WERI-Rb-1 (cell line): Measurements from ENCODE around the gene NMRK2.
A peak's percentile ranks its signal among the peaks of the same experiment; 100 is the strongest.
"Not testable (repeated sequence)": the region's sequence is repeated elsewhere in the genome, so short reads cannot be mapped to it uniquely, and the experiment has no call there.

Experiments
- DNase-seq: peaks from one replicate; pipeline ENCODE4 v3.0.0-alpha.2; 2020
- H3K27ac ChIP-seq: fragments of 250-450 bp; sonication (Bioruptor Pico); 2 replicates; pipeline ENCODE4 v1.5.1; 2020; ENCODE audit warnings: mild to moderate bottlenecking, moderate library complexity
- H3K27me3 ChIP-seq: fragments of 250-450 bp; sonication (Bioruptor Pico); 2 replicates; pipeline ENCODE4 v1.5.1; 2021; ENCODE audit warnings: mild to moderate bottlenecking, low read depth, moderate library complexity; ENCODE audit not compliant: insufficient read depth, severe bottlenecking
- H3K36me3 ChIP-seq: fragments of 250-450 bp; sonication (Bioruptor Pico); 2 replicates; pipeline ENCODE4 v1.5.1; 2020; ENCODE audit warnings: mild to moderate bottlenecking, moderate library complexity
- H3K4me3 ChIP-seq: 2 replicates; pipeline ENCODE4 v1.5.1; 2011; ENCODE audit warnings: low read depth, mild to moderate bottlenecking, control low read depth, low read length
- H3K9me3 ChIP-seq: fragments of 250-450 bp; sonication (Bioruptor Pico); 2 replicates; pipeline ENCODE4 v1.5.1; 2021; ENCODE audit warnings: mild to moderate bottlenecking, moderate library complexity; ENCODE audit not compliant: severe bottlenecking
- TF ChIP-seq, protein P1 (sequence below): IDR thresholded peaks from 2 replicates; pipeline ENCODE4 v1.5.1; 2011; ENCODE audit warnings: low read depth, mild to moderate bottlenecking, control low read depth, inconsistent platforms, low read length

Gene NMRK2, protein sequence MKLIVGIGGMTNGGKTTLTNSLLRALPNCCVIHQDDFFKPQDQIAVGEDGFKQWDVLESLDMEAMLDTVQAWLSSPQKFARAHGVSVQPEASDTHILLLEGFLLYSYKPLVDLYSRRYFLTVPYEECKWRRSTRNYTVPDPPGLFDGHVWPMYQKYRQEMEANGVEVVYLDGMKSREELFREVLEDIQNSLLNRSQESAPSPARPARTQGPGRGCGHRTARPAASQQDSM

DNA sequence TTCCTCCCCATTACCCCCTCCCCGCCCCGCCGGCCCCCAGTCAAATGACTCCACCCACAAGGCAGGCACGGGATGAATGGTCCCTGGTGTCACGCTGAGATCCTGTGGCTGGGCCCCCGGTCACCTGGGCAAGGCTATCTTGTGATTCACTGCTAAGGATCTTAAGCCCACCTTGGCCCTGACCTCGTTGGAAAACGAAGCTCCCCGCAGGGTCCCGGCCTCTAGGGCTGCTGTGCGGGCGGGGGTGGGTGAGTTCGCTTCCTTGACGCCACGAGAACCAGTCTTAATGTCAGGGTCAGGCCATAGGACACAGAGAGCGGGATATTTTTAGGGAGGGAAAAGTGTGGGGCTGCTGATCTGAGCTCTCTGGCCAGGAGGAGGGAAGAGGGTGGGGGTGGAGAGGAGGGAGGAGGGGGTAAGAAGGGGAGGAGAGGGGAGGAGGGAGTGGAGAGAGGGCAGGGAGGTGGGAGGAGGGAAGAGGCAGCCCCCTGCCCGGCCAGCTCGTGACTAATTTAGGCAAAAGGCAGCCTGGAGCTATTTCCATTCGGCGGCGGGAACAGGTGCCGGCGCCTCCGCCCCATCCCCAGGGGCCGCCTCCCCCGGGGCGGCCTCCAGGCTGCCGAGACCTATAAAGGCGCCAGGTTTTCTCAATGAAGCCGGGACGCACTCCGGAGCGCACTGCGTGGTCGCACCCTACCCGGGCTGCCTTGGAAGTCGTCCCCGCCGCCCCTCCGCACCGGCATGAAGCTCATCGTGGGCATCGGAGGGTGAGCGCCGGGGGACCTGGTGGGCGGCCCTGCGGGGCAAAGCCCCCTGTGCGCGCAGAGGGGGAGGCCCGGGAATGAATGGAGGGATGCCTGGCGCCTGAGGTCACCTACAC, at the start of gene NMRK2:
Gene NMRK2 (plus strand): TSS at position 139 of the 880 bp plus-strand sequence. CDS start 603 bp downstream, at position 742.
- H3K27me3 ChIP-seq, result no peaks in the 10 kb centered on the region
- no peak within 1 kb of the TSS for H3K27ac ChIP-seq
- no peaks in the 10 kb centered on the region for H3K9me3 ChIP-seq
- H3K36me3 ChIP-seq, result no peaks in the 10 kb centered on the region
- peak; percentile 44 for DNase-seq
- no peak within 1 kb of the TSS for H3K4me3 ChIP-seq
- TF ChIP-seq, protein P1, sequence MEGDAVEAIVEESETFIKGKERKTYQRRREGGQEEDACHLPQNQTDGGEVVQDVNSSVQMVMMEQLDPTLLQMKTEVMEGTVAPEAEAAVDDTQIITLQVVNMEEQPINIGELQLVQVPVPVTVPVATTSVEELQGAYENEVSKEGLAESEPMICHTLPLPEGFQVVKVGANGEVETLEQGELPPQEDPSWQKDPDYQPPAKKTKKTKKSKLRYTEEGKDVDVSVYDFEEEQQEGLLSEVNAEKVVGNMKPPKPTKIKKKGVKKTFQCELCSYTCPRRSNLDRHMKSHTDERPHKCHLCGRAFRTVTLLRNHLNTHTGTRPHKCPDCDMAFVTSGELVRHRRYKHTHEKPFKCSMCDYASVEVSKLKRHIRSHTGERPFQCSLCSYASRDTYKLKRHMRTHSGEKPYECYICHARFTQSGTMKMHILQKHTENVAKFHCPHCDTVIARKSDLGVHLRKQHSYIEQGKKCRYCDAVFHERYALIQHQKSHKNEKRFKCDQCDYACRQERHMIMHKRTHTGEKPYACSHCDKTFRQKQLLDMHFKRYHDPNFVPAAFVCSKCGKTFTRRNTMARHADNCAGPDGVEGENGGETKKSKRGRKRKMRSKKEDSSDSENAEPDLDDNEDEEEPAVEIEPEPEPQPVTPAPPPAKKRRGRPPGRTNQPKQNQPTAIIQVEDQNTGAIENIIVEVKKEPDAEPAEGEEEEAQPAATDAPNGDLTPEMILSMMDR, result no peak

DNA sequence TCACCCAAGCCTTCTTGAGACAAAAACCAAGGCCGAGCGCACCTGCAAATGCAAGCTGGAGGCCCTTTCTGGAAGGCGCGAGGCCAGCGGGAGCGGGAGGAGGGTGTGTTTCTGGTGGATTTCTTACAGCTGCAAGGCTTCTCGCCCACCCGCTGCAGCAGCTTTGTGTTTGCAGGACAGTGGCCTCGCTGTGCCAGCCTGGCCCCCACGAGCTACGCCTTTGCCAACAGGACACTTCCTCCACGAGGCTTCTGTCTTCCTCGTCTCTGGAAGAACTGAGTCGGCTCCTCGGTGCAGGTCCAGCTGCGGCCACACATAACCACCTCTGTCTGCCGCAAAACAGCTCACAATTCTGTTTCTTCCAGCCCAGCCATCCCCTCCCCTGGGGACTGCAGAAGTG, 42.3 kb upstream of the NMRK2 start:
- no peak for DNase-seq
- H3K27ac ChIP-seq, result no peak overlapping the region
- H3K9me3 ChIP-seq, result no peaks in the 10 kb centered on the region
- TF ChIP-seq, protein P1, result no peak
- H3K27me3 ChIP-seq, result no peaks in the 10 kb centered on the region
- peaks cover 63% of the 10 kb centered on the region for H3K36me3 ChIP-seq
- H3K4me3 ChIP-seq, result no peak overlapping the region

DNA sequence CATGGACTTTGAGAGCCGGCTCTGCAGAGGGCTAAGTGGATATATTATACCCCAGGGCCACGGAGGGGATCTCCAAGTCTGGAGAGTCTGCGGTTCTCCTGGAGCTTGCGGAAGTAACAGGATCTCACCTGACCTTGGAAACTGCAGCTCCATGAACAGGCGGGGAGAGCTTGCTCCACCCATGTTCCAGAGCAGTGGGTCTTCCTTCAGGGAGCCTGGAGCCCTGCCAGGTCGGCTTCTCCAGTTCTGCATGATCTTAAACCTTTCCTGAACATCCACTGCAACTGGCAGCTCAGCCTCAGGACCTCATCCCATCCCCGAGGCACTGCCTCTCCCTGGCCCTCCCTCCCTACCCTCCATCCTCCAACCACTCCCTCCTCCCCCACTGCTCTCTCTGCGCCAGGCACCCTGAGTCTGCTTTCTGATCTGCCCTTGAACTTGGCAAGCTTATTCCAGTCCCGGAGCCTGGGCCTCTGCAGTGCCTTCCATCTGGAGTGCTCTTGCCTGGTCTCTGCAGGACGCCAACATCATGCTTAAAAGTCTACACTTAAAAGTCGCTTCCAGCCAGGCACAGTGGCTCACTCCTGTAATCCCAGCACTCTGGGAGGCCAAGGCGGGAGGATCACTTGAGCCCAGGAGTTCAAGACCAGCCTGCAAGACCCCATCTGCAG, 39.2 kb upstream of the NMRK2 start:
- TF ChIP-seq, protein P1, result no peak
- peaks cover 5% of the 10 kb centered on the region for H3K9me3 ChIP-seq
- no peak overlapping the region for H3K4me3 ChIP-seq
- H3K27me3 ChIP-seq, result no peaks in the 10 kb centered on the region
- DNase-seq, result no peak
- H3K36me3 ChIP-seq, result peaks cover 64% of the 10 kb centered on the region
- H3K27ac ChIP-seq, result no peak overlapping the region

DNA sequence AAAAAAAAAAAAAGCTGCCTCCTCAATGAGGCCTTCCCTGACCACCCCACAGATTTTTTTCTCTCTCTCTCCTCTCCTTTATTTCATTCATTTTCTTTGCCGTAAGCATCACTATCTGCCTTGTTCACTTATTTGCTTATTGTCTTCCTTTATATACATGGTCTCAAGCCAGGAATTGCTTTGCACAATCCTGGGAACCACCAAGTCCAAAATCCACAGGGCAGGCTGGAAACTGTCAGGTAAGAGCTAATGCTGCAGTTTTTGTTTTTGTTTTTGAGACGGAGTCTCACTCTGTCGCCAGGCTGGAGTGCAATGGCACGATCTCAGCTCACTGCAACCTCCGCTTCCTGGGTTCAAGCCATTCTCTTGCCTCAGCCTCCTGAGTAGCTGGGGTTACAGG, 37.9 kb upstream of the NMRK2 start:
- not testable (repeated sequence) for H3K27me3 ChIP-seq, H3K27ac ChIP-seq, H3K9me3 ChIP-seq, H3K4me3 ChIP-seq, DNase-seq
- peaks cover 58% of the 10 kb centered on the region for H3K36me3 ChIP-seq

DNA sequence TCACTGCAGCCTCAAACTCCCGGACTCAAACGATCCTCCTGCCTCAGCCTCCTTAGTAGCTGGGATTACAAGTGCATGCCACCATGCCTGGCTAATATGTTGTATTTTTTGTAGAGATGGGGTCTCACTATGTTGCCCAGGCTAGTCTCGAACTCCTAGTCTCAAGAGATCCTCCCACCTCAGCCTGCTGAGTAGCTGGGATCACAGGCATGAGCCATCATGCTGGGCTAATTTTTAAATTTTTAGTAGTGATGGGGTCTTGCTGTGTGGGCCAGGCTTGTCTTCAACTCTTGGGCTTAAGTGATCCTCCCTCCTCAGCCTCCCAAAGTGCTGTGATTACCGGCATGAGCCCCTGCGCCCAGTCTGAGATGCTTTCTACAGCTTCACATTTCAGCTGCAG, 37.1 kb upstream of the NMRK2 start:
- TF ChIP-seq, protein P1, result no peak

DNA sequence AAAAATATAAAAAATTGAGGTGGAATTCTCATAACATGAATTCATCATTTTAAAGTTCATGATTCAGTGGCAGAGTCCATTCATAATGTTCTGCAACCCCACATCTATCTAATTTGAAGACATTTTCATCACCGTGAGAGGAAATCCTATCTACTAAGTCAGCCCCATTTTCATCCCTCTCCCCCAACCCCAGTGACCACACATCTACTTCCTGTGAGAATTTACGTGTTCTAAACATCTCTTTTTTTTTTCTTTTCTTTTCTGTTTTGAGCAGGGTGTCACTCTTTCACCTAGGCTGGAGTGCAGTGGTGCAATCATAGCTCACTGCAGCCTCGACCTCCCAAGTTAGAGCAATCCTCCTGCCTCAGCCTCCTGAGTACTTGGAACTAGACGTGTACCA, 34.9 kb upstream of the NMRK2 start:
- Histone ChIP-seq H3K4me3 (no peak overlapping the region), H3K36me3 (peaks cover 53% of the 10 kb centered on the region), H3K27me3 (no peaks in the 10 kb centered on the region), H3K27ac (no peak overlapping the region), H3K9me3 (peaks cover 5% of the 10 kb centered on the region)
- no peak for DNase-seq
- TF ChIP-seq, protein P1, result no peak

More for the DNA sequence above, 37.1 kb upstream of the NMRK2 start:
- no peak for DNase-seq
- H3K4me3 ChIP-seq, result no peak overlapping the region
- peaks cover 56% of the 10 kb centered on the region for H3K36me3 ChIP-seq
- no peaks in the 10 kb centered on the region for H3K27me3 ChIP-seq
- peaks cover 5% of the 10 kb centered on the region for H3K9me3 ChIP-seq
- H3K27ac ChIP-seq, result no peak overlapping the region
